SK-N-MC (cell line): ENCODE results near the gene BCAM.

ENCODE experiments used
- EZH2 ChIP-seq: fragments of 200-600 bp; sonication (generic); IDR thresholded peaks from one replicate; pipeline ENCODE4 v1.6.1; 2017; ENCODE audit warnings: antibody characterized with exemption
- FOXP2 ChIP-seq: optimal IDR thresholded peaks from 2 replicates; pipeline ENCODE3; 2011; ENCODE audit warnings: mild to moderate bottlenecking, moderate library complexity; ENCODE audit not compliant: insufficient read depth; ENCODE audit errors: extremely low read length, control extremely low read depth
- POLR2AphosphoS5 ChIP-seq: IDR thresholded peaks from 2 replicates; pipeline ENCODE4 v1.6.1; 2012; ENCODE audit warnings: mild to moderate bottlenecking, low read depth, low read length, borderline replicate concordance

- TF ChIP-seq POLR2AphosphoS5 (no peak), EZH2 (no peak), FOXP2 (no peak)
Measured at GRCh38 chr19:44847144-44848035, 38.5 kb downstream of the BCAM start.
